H1 (cell line): Measurements from ENCODE around the gene SF3A2. TPM values are rescaled to one million over a fixed set of nuclear protein-coding genes. Genes with fewer than 3 reads are reported as not detected.

Source experiments
- CTCF ChIA-PET: fragments of 300-600 bp; sonication (Branson Sonifier 250); formaldehyde crosslinking; loops from one replicate; lab custom pipeline; 2021; ENCODE audit not compliant: partially characterized antibody; lab: Charles Lee
- POLR2A ChIA-PET: fragments of 300-600 bp; sonication (Branson Sonifier 250); formaldehyde crosslinking; loops from one replicate; lab custom pipeline; 2021; ENCODE audit warnings: inconsistent platforms; ENCODE audit not compliant: partially characterized antibody; lab: Charles Lee
- DNase-seq, 2 experiments: peaks; one replicate each; pipeline versions ENCODE4 v3.0.0 to v3.0.0-alpha.2; 2010 to 2022; ENCODE audit warnings: low spot score in 2 of 2, low read depth in 1 of 2, mixed read lengths in 1 of 2
- FAIRE-seq: peaks from 2 replicates; lab custom pipeline; 2011; peaks lifted over from hg19 to GRCh38; lab: Jason Lieb, UNC
- H2AFZ ChIP-seq: 2 replicates; pipeline ENCODE4 v1.8.1; 2012; ENCODE audit warnings: low read length, inconsistent platforms
- H2AK5ac ChIP-seq: 2 replicates; pipeline ENCODE4 v1.6.1; 2013; ENCODE audit warnings: low read depth, low read length
- H2BK120ac ChIP-seq: replicated peaks from 2 replicates; pipeline ENCODE3; 2013; ENCODE audit warnings: low read depth, low read length, inconsistent platforms
- H2BK12ac ChIP-seq: 2 replicates; pipeline ENCODE4 v1.6.1; 2013; ENCODE audit warnings: low read depth, low read length
- H2BK15ac ChIP-seq: 2 replicates; pipeline ENCODE4 v1.6.1; 2013; ENCODE audit warnings: low read length
- H2BK20ac ChIP-seq: 2 replicates; pipeline ENCODE4 v1.6.1; 2013; ENCODE audit warnings: low read length
- H2BK5ac ChIP-seq: 2 replicates; pipeline ENCODE4 v1.6.1; 2013; ENCODE audit warnings: low read depth, low read length
- H3K14ac ChIP-seq: 2 replicates; pipeline ENCODE4 v1.6.1; 2013; ENCODE audit warnings: inconsistent platforms; ENCODE audit not compliant: insufficient read length
- H3K18ac ChIP-seq: 2 replicates; pipeline ENCODE4 v1.6.1; 2013; ENCODE audit warnings: low read length; ENCODE audit errors: extremely low read depth
- H3K23ac ChIP-seq: 2 replicates; pipeline ENCODE4 v1.6.1; 2013; ENCODE audit warnings: inconsistent platforms; ENCODE audit not compliant: insufficient read length
- H3K23me2 ChIP-seq: 2 replicates; pipeline ENCODE4 v1.6.1; 2013; ENCODE audit warnings: low read depth, low read length
- H3K27ac ChIP-seq: 2 replicates; pipeline ENCODE4 v1.6.1; 2011; ENCODE audit warnings: low read depth, low read length, inconsistent platforms
- H3K27me3 ChIP-seq, 4 experiments: replicated peaks in 1 of 4; 1 replicate in 1 of 4; 2 replicates in 3 of 4; pipeline versions ENCODE4 v1.6.1 to v1.8.1; 2011 to 2013; ENCODE audit warnings: low read length in 3 of 4, mild to moderate bottlenecking in 3 of 4, inconsistent platforms in 2 of 4, mixed read lengths in 2 of 4, moderate library complexity in 1 of 4; ENCODE audit not compliant: control insufficient read depth in 3 of 4, insufficient read depth in 3 of 4; ENCODE audit errors: extremely low read depth in 1 of 4
- H3K36me3 ChIP-seq, 4 experiments: 2 replicates each; pipeline versions ENCODE4 v1.6.1 to v1.8.1; 2011 to 2013; ENCODE audit warnings: mild to moderate bottlenecking in 4 of 4, low read length in 3 of 4, moderate library complexity in 2 of 4, control low read depth in 1 of 4, inconsistent platforms in 1 of 4; ENCODE audit not compliant: insufficient read depth in 4 of 4, control insufficient read depth in 2 of 4
- H3K4ac ChIP-seq: replicated peaks from 2 replicates; pipeline ENCODE3; 2013; ENCODE audit warnings: low read length, low read depth, mixed read lengths, inconsistent platforms; ENCODE audit not compliant: insufficient read length
- H3K4me1 ChIP-seq, 4 experiments: replicated peaks in 1 of 4; 1 replicate in 1 of 4; 2 replicates in 3 of 4; pipeline versions ENCODE4 v1.6.1 to v1.8.1; 2011 to 2013; ENCODE audit warnings: low read length in 3 of 4, inconsistent platforms in 2 of 4, mixed read lengths in 1 of 4; ENCODE audit not compliant: insufficient read depth in 4 of 4, control insufficient read depth in 3 of 4
- H3K4me2 ChIP-seq, 2 experiments: 2 replicates each; pipeline versions ENCODE4 v1.6.1 to v1.8.1; 2011 to 2013; ENCODE audit warnings: low read depth in 2 of 2, low read length in 2 of 2, control low read depth in 1 of 2, inconsistent platforms in 1 of 2, mild to moderate bottlenecking in 1 of 2; ENCODE audit not compliant: insufficient read depth in 1 of 2
- H3K4me3 ChIP-seq, 4 experiments: fragments of 200-600, 300-600 bp in 1 of 4; sonication (generic), shearing (Covaris generic), sonication (Bioruptor Twin) in 1 of 4; 2 replicates each; pipeline versions ENCODE4 v1.5.1 to v1.8.1; 2011 to 2016; ENCODE audit warnings: low read length in 4 of 4, low read depth in 3 of 4, control low read depth in 2 of 4, inconsistent platforms in 2 of 4, mild to moderate bottlenecking in 2 of 4, mixed read lengths in 1 of 4, moderate library complexity in 1 of 4; ENCODE audit not compliant: insufficient read depth in 2 of 4; ENCODE audit errors: extremely low read depth in 1 of 4
- H3K56ac ChIP-seq: replicated peaks from 2 replicates; pipeline ENCODE3; 2013; ENCODE audit warnings: low read depth, mild to moderate bottlenecking, mixed read lengths, low read length, inconsistent platforms; ENCODE audit not compliant: insufficient read length
- H3K79me1 ChIP-seq: 2 replicates; pipeline ENCODE4 v1.6.1; 2013; ENCODE audit warnings: low read depth, low read length, control low read depth
- H3K79me2 ChIP-seq, 2 experiments: 2 replicates each; pipeline versions ENCODE4 v1.6.1 to v1.8.1; 2012 to 2013; ENCODE audit warnings: low read length in 2 of 2, mild to moderate bottlenecking in 2 of 2, inconsistent platforms in 1 of 2; ENCODE audit not compliant: insufficient read depth in 2 of 2, control insufficient read depth in 1 of 2
- H3K9ac ChIP-seq, 4 experiments: replicated peaks in 1 of 4; 1 replicate in 1 of 4; 2 replicates in 3 of 4; pipeline versions ENCODE4 v1.6.1 to v1.8.1; 2011 to 2013; ENCODE audit warnings: low read depth in 3 of 4, low read length in 3 of 4, control low read depth in 2 of 4, mild to moderate bottlenecking in 2 of 4, moderate library complexity in 2 of 4, inconsistent platforms in 1 of 4; ENCODE audit errors: extremely low read depth in 1 of 4
- H3K9me3 ChIP-seq, 2 experiments: 2 replicates each; pipeline versions ENCODE4 v1.6.1 to v1.8.1; 2012 to 2013; ENCODE audit warnings: mild to moderate bottlenecking in 2 of 2, moderate library complexity in 2 of 2, control low read depth in 1 of 2, inconsistent platforms in 1 of 2, low read depth in 1 of 2, low read length in 1 of 2, mixed read lengths in 1 of 2; ENCODE audit not compliant: insufficient read depth in 2 of 2
- H4K20me1 ChIP-seq, 2 experiments: replicated peaks in 1 of 2; 2 replicates each; pipeline versions ENCODE3 to v1.8.1; 2011 to 2013; ENCODE audit warnings: inconsistent platforms in 2 of 2, low read length in 2 of 2, mild to moderate bottlenecking in 1 of 2; ENCODE audit not compliant: insufficient read depth in 2 of 2, control insufficient read depth in 1 of 2
- H4K5ac ChIP-seq: 2 replicates; pipeline ENCODE4 v1.6.1; 2013; ENCODE audit warnings: low read length, low read depth, mixed read lengths, inconsistent platforms; ENCODE audit not compliant: insufficient read length
- H4K8ac ChIP-seq: 2 replicates; pipeline ENCODE4 v1.8.0; 2013; ENCODE audit warnings: mild to moderate bottlenecking, moderate library complexity, low read length, inconsistent platforms; ENCODE audit not compliant: insufficient read depth; ENCODE audit errors: extremely low read depth
- H4K91ac ChIP-seq: replicated peaks from 2 replicates; pipeline ENCODE3; 2013; ENCODE audit warnings: low read length, mixed read lengths, inconsistent platforms; ENCODE audit not compliant: insufficient read length
- ASH2L ChIP-seq: fragments of 200-600, 300-600 bp; sonication (generic); IDR thresholded peaks from one replicate; pipeline ENCODE4 v1.7.1; 2017; ENCODE audit warnings: low read length
- EGR1 ChIP-seq: IDR thresholded peaks from 2 replicates; pipeline ENCODE4 v1.6.1; 2011; ENCODE audit warnings: low read depth, low read length, borderline replicate concordance
- HDAC2 ChIP-seq, 2 experiments: fragments of 300-600 bp in 1 of 2; sonication (generic) in 1 of 2; IDR thresholded peaks; 2 replicates each; pipeline ENCODE4 v1.6.1; 2011 to 2012; ENCODE audit warnings: low read depth in 2 of 2, low read length in 2 of 2, mild to moderate bottlenecking in 2 of 2, moderate library complexity in 2 of 2, borderline replicate concordance in 1 of 2, inconsistent platforms in 1 of 2
- KDM4A ChIP-seq: IDR thresholded peaks from one replicate; pipeline ENCODE4 v1.7.1; 2012; ENCODE audit warnings: low read depth, mild to moderate bottlenecking, moderate library complexity, low read length, inconsistent platforms; ENCODE audit not compliant: severe bottlenecking
- NRF1 ChIP-seq: IDR thresholded peaks from 2 replicates; pipeline ENCODE4 v1.6.1; 2011; ENCODE audit warnings: mild to moderate bottlenecking, low read depth, low read length, improper control_type of control experiment
- RBBP5 ChIP-seq: IDR thresholded peaks from 2 replicates; pipeline ENCODE4 v1.7.1; 2012; ENCODE audit warnings: low read depth, mild to moderate bottlenecking, inconsistent platforms, low read length, moderate library complexity, borderline replicate concordance
- WGBS, 2 experiments: shearing (Covaris generic) in 1 of 2; methylation state at CpG; one replicate each; pipeline versions ENCODE4 v1.1.6 to v1.1.7; 2013 to 2015; ENCODE audit warnings: low lambda C conversion rate in 2 of 2, mixed read lengths in 2 of 2, inconsistent platforms in 1 of 2, low coverage in 1 of 2, missing lambda C conversion rate in 1 of 2; ENCODE audit not compliant: insufficient replicate concordance in 2 of 2, insufficient coverage in 1 of 2, insufficient read length in 1 of 2; ENCODE audit errors: extremely low coverage in 1 of 2, missing lambda C conversion rate in 1 of 2; 5-methylcytosine and 5-hydroxymethylcytosine counted together
- polyA plus RNA-seq, 7 experiments: library from polyadenylated mRNA; depleted of rRNA in 3 of 7; stranded (reverse) in 5 of 7; unstranded in 2 of 7; fragments of >200 nt in 5 of 7; fragments of 200-250 nt in 2 of 7; gene quantifications; 1 replicate in 5 of 7; 2 replicates in 1 of 7; 4 replicates in 1 of 7; pipeline versions ENCODE4 v1.2.1 to v1.2.3, GENCODE V29; 2011 to 2013; ENCODE audit warnings: missing spikeins in 2 of 7, mixed read lengths in 2 of 7
- total RNA-seq: library from RNA; stranded (reverse); fragmentation: NEBNext Ultra II Directional; extraction: Animal tissue kit (Norgen Biotek cat#: 25700); gene quantifications from 2 replicates; pipeline ENCODE4 v1.2.1, GENCODE V29; 2021

SF3A2 gene
- total and polyA plus RNA-seq, 2 of the 8 experiments (the other 6 are each of a cell fraction or from before 2014, with no cell fraction given) = 15.3 to 146 TPM

- peaks cover 5% of the 10 kb centered on the region; the same call in 1 of the 2 replicates for H3K23me2 ChIP-seq
- H3K9ac ChIP-seq = peak overlapping the region in 1 of 4 experiments; percentile 72; a peak in 3 of 7 replicates
- peak overlapping the region; percentile 71; the same call in 1 of the 2 replicates for H2BK5ac ChIP-seq
- H3K79me1 ChIP-seq = no peaks in the 10 kb centered on the region
- H3K27me3 ChIP-seq = no peaks in the 10 kb centered on the region
- no peak overlapping the region for H2AK5ac ChIP-seq
- H3K14ac ChIP-seq = no peak overlapping the region
- peaks cover 0 to 20% (median 7%) of the 10 kb centered on the region in 4 experiments; a peak in 5 of 7 replicates for H3K4me1 ChIP-seq
- H4K20me1 ChIP-seq = peaks cover 17 to 21% of the 10 kb centered on the region in 2 experiments
- H3K23ac ChIP-seq = no peak overlapping the region
- H3K56ac ChIP-seq = no peak overlapping the region
- 7% methylated on average over 16 of the region's 19 CpGs; no CpG with 5 or more reads in 1 of the 2 experiments for WGBS, 2 experiments
- no peak overlapping the region for H2BK20ac ChIP-seq
- H4K8ac ChIP-seq = no peak overlapping the region; the same call in 1 of the 2 replicates
- ChIA-PET CTCF (no interaction called here), POLR2A (interaction anchor here (1.4 to 23.4 kb wide), 6 partner anchors 14 to 85 kb away, joined by 6 to 330 read pairs (median 16); partner anchors contain the start of genes AMH, JSRP1 and SF3A2)
- peak overlapping the region; percentile 38 to 63; a peak in 2 of 4 replicates for H3K4me2 ChIP-seq
- peak overlapping the region; percentile 87 for H3K18ac ChIP-seq
- no peak overlapping the region for H3K27ac ChIP-seq
- H4K91ac ChIP-seq = no peak overlapping the region
- no peak overlapping the region for H4K5ac ChIP-seq
- DNase-seq (no peak), FAIRE-seq (no peak)
- H3K36me3 ChIP-seq = peaks cover 3 to 23% (median 9%) of the 10 kb centered on the region in 4 experiments; a peak in 5 of 8 replicates
- H2AFZ ChIP-seq = no peak overlapping the region
- peak overlapping the region; percentile 68 to 100 (median 94) for H3K4me3 ChIP-seq
- H2BK120ac ChIP-seq = peak overlapping the region; percentile 94
- peaks cover 20 to 34% of the 10 kb centered on the region in 2 experiments; a peak in 3 of 4 replicates for H3K79me2 ChIP-seq
- no peak overlapping the region for H2BK12ac ChIP-seq
- no peaks in the 10 kb centered on the region for H3K9me3 ChIP-seq
- no peak overlapping the region for H2BK15ac ChIP-seq
- H3K4ac ChIP-seq = no peak overlapping the region
- TF ChIP-seq NRF1 (no peak), HDAC2 (IDR thresholded peaks at IDR 0.05; ENCODE audit: borderline replicate concordance in 1 of 2, low read depth in 2 of 2, low read length in 2 of 2) (no peak), EGR1 (peak; percentile 89), KDM4A (peak; percentile 60), ASH2L (peak; percentile 13), RBBP5 (peak; percentile 3; the same call in 1 of the 2 replicates)
Measured at GRCh38 chr19:2268861-2269243, 32.2 kb downstream of the SF3A2 start.
